ENCODE results near the gene MED26.

Gene MED26

DNA sequence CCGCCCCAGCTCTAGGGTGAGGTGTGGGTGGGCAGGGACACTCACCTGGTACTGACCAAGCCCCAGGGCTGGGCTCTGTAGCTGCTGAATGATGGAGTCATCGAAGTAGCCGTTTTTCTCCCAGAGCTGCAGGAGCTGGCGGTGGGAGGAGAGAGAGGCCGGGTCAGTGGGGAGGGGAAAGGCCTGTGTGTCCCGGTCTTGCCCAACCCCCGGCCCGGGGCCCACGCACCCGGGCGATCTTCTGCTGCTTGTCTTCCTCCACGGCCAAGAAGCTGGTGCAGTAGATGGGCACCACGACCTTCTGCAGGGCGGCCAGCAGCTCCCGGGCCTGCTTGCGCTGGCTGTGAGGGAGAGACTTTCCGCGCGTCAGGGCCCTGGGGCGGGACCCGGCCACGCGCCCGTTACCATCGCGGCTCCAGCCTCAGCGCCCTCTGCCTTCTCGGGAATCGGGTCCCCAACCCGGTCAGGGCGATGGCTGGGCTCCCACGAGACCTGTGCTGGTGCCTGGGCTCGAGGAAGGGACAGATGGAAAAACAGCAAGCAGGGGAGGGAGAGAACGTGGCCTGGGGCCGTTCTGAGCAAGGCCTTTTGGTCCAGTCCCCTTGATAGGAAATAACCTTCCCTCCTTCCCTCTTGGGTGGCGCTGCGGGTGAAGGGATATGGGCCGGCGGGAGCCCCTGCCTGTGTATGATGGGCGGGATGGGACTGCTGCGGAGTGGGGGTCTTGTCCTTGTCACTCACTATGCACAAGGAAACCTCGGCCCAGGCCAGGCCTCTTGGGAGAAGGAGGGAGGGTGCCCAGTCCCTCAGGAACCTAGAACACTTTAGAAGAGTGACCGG, 97.2 kb downstream of the MED26 start:
- no peak for DNase-seq (ENCODE audit: low spot score)
- TF ChIP-seq, protein P1, sequence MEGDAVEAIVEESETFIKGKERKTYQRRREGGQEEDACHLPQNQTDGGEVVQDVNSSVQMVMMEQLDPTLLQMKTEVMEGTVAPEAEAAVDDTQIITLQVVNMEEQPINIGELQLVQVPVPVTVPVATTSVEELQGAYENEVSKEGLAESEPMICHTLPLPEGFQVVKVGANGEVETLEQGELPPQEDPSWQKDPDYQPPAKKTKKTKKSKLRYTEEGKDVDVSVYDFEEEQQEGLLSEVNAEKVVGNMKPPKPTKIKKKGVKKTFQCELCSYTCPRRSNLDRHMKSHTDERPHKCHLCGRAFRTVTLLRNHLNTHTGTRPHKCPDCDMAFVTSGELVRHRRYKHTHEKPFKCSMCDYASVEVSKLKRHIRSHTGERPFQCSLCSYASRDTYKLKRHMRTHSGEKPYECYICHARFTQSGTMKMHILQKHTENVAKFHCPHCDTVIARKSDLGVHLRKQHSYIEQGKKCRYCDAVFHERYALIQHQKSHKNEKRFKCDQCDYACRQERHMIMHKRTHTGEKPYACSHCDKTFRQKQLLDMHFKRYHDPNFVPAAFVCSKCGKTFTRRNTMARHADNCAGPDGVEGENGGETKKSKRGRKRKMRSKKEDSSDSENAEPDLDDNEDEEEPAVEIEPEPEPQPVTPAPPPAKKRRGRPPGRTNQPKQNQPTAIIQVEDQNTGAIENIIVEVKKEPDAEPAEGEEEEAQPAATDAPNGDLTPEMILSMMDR (IDR thresholded peaks at IDR 0.05; ENCODE audit: borderline replicate concordance, control extremely low read depth, extremely low read depth, insufficient read depth, missing control alignments): no peak
- in situ Hi-C loops (cut with MboI; ENCODE audit: low sequenced_read_pairs, unreplicated experiment): no loop called here

DNA sequence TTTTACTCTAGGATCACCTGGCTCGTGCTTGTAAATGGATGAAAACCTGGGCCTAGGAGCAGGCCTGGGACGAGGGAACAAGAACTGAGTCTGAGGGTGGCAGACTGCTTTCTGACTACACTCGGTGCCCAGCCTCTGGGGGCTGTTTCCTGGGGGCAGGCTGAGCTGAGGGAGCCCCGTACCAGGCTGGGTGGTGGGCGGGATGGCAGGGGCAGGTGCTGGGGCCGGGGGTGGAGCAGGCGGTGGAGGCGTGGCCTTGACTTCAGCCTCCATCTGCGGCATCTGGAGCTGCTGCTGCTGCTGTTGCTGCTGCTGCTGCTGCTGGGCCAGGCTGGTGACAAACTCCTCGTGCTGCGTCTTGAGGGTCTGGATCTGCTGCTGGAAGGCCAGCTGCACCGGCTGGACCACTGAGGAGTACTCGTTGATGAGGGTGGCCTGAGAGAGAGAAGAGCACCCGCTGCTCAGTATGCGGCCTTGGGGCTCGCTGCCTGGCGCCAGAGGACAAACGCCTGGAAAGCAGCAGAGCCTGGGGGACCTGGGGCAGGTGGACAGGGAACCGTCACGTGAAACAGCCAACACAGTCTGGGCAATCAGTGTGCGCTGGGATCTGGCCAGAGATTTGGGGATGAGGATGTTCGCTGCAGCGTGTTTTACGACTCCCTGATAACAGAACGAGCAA, 98.4 kb downstream of the MED26 start:
- in situ Hi-C loops (cut with MboI; ENCODE audit: low sequenced_read_pairs, unreplicated experiment): no loop called here
- TF ChIP-seq, protein P1 (IDR thresholded peaks at IDR 0.05; ENCODE audit: borderline replicate concordance, control extremely low read depth, extremely low read depth, insufficient read depth, missing control alignments): no peak

DNA sequence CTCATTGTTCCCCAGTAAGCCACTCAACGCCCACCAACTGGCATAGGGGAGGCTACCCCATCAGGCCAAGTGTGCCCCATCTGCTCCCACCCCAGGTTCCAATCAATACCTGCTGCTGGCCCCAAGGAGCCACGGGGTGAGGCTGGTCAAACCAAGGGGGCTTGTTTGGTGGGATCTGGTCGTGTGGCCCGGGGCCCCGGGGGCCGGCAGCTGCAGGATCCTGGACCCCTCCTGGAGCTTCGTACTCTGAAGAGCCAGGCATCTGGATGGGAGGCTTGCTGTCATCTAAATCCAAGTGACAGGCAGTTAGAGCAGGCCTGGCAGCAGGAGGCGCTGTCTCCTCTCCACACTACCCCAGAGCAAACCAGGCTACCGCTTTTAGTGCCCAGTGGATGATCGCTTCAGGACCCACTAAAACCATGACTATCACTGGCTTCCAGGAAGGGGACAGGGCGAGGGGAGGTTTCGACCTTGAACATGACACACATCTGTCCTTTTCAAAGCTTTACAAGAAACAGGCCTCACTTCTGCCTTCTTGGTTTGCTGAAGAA, 100.0 kb downstream of the MED26 start:
- DNase-seq (ENCODE audit: low spot score): no peak
- TF ChIP-seq, protein P1 (IDR thresholded peaks at IDR 0.05; ENCODE audit: borderline replicate concordance, control extremely low read depth, extremely low read depth, insufficient read depth, missing control alignments): peak; percentile 33
- in situ Hi-C loops (cut with MboI; ENCODE audit: low sequenced_read_pairs, unreplicated experiment): no loop called here

More for the DNA sequence above, 98.4 kb downstream of the MED26 start:
- no peak for DNase-seq (ENCODE audit: low spot score)

DNA sequence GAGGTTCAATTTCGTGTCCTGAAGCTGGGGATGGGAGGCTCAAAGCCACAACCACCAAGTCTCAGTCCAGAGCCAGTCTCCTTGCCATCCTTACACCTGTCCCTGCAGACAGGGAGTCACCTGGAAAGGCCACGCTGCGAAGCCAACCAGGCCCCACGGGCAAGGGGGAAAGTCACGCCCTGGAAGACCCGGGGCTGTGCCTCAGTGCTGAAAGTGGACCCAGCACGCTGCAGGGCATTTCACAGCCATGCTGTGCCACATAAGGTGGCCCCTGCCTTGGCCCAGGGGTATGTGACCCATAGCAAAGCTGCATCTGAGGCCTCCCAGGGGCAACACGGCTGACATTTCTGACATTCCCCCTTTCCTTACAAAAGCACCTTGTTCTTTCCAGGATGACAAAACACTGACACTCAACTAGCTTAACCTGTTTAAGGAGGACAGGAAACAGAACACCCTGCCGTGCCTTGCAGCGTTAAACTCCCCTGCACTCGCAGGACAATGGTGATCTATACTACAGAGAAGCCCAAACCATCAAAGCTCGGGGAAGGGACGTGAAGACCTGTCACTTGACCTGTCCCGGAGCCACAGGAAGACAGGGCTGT, 100.6 kb downstream of the MED26 start:
- TF ChIP-seq, protein P1 (IDR thresholded peaks at IDR 0.05; ENCODE audit: borderline replicate concordance, control extremely low read depth, extremely low read depth, insufficient read depth, missing control alignments): no peak
- in situ Hi-C loops (cut with MboI; ENCODE audit: low sequenced_read_pairs, unreplicated experiment): no loop called here
- DNase-seq (ENCODE audit: low spot score): no peak

DNA sequence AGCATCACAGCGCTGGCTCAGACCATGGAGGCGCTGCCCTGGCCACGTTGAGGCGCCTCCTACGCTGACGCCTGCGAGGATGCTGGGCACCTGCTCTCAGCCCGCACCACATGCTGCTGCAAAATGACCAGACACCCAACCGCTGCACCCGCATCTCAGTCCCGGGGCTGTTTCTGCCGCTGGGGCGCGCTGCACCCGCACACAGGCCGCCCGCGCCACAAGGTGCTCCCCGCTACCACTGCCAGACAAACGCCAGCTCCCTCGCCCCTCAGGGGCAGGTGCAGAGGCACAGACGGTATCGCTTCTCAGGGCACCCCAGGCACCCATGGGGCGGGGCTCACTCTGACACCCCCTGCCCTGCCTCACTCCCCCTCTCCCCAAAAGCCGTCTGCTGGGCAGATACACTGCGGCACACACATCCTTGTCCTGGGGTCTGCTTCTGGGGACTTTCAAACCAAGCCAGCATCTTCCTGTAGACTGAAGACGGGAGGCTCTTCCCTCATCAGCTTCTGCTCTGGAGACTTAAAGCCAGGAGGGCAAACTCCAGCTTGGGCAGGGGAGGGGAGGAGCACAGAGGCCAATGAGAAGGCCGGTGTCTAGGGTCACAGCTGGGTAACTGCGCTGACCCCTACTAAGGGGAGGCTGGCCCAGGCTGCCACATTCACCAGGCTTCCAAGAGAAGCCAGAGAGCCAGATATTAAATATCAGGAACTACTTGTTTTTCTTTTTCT, 102.1 kb downstream of the MED26 start:
- TF ChIP-seq, protein P1 (IDR thresholded peaks at IDR 0.05; ENCODE audit: borderline replicate concordance, control extremely low read depth, extremely low read depth, insufficient read depth, missing control alignments): no peak
- no peak for DNase-seq (ENCODE audit: low spot score)

More for the DNA sequence above, 102.1 kb downstream of the MED26 start:
- in situ Hi-C loops (cut with MboI; ENCODE audit: low sequenced_read_pairs, unreplicated experiment): no loop called here
